Endothelial cell of hepatic sinusoid (primary cell): ENCODE data around the gene SGPP2.

Experiments
- in situ Hi-C: cut with HindIII; loops from 2 replicates; pipeline ENCODE4 v1.10.0; 2017; ENCODE audit warnings: low sequenced_read_pairs

SGPP2 gene

DNA sequence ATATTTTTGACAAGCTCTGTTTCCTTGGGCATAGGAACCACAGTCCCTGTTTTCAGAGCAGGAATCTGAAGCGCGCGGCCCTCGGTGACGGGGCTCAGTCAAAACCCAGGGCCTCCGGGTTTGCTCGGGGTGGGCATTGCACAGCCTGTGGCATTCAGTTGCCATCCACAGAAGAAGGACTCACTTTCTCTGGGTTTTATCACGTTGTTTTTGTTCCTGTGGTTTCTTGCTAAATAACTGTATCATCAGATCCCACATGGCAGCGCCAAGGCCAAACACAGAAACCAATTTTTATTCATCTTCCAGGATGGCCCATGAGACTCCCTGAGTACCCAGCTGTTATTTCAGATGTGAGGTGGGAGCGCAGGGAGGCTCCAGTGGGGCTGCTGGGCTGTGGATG lies 35.6 kb downstream of the SGPP2 start:
- in situ Hi-C loops: no loop called here

DNA sequence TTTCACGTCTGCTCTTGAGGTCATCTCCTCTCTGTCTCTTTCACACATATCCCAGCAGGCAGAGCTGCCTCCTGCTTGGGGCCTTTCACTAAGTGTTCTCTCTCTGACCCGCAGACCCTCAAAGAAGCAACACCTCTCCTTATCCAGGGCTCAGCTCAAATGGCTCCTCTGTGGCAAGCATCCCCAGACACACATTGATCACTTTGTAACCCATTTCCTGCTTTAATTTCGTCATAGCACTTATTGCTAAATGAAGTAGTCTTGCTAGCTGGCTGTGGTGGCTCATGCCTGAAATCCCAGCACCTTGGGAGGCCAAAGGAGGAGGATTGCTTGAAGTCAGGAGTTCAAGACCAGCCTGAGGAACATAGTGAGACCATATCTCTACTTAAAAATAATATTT lies 41.4 kb downstream of the SGPP2 start:
- in situ Hi-C loops: no loop called here

DNA sequence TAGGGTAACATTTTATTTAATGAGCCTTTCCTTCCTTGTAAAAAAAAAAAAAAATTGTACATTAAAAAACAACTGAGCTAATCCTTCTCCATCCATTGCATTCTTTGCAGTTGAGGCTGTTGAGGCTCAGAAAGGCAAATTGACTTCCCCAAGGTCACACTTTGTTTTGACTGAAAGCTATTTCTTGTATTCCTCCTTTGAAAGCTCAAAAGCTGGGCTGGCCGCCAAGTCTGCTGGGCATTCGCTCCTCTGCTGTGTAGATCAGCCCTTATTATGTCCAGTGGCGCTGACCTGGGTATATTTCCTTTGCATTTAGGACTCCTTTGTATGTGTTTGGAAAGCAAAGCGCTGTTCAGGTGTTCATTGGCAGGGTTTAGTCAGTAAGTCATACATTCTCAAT lies 44.0 kb downstream of the SGPP2 start:
- in situ Hi-C loops: no loop called here

DNA sequence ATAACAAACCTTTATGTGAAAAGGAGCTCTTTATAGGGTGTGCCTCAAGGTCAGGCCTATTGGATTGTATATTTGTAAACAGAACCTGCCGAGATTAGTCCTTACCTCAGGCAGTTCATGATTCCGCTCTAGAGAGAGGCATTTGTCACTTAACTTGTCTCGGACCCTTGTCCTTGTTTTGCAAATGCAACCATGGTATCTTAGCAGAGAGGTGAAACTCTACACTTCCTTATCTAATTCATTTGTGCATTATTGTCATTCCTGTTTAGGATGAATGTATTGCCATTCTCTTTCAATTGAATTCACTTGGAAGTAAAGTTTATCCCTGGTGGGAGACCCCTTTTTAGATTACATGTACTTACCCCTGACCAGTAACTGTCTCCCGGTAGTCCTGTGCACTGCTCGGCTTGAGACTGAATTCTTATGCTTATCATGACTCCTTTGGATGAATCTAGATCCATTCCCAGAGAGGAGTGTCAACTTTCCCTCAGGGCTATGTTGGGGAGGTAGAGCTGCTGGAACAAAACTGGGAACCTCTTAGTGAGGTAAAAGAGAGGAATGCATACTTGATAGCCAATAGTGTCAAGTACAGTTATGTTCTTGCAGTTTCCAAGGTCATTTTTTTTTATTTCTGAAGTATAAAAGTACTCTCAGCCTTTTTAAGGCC lies 46.6 kb downstream of the SGPP2 start:
- in situ Hi-C loops: no loop called here

- in situ Hi-C loops: no loop called here
These were observed 53.7 kb downstream of the SGPP2 start for GRCh38 chr2:222477962-222478608.

GRCh38 chr2:222479859-222480258 lies 55.5 kb downstream of the SGPP2 start:
- in situ Hi-C loops: no loop called here

GRCh38 chr2:222480497-222480896 lies 56.2 kb downstream of the SGPP2 start:
- in situ Hi-C loops: no loop called here

DNA sequence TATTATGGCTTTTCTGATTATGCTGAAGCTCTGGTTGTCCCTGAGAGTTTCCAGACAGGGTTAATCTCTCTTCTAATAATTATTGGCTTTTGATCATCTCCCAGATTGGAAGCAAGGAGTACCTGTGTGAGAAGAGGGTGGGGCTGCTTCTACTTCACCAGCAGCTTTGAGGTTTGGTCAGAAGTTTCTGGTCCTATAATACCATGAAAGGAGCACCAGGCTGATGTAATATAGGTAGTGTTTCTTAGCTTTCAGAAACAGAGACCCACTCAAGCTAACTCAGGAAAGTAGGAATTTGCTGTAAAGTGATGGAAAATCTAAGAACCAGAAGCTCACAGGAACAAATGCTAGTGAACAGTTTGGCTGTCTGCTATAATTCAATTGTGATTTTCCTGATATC lies 57.6 kb downstream of the SGPP2 start:
- in situ Hi-C loops: no loop called here

DNA sequence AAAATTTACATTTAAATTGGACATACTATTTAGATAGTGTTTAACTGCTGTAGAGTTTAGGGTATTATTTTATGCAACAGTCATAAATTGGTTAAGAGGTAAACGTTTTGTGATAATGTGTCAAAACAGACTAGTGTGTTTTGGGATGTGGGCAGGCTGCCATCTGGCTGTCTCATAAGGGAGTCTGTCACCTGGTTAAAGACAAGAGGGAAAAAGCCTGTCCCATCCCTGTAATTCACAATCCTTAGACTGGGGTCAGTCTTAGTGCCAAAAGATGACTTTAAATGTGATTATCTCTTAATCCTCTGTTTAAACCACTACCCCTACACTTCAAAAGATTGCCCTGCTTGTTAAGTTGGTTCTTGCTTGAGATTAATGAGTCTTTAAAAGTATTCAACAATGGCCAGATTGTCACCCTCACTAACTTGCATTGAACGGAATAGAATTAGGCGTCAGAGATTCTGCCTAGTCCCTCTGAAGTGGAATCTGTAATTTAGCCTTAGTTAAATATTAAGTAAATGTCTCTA lies 59.2 kb downstream of the SGPP2 start:
- in situ Hi-C loops: no loop called here

DNA sequence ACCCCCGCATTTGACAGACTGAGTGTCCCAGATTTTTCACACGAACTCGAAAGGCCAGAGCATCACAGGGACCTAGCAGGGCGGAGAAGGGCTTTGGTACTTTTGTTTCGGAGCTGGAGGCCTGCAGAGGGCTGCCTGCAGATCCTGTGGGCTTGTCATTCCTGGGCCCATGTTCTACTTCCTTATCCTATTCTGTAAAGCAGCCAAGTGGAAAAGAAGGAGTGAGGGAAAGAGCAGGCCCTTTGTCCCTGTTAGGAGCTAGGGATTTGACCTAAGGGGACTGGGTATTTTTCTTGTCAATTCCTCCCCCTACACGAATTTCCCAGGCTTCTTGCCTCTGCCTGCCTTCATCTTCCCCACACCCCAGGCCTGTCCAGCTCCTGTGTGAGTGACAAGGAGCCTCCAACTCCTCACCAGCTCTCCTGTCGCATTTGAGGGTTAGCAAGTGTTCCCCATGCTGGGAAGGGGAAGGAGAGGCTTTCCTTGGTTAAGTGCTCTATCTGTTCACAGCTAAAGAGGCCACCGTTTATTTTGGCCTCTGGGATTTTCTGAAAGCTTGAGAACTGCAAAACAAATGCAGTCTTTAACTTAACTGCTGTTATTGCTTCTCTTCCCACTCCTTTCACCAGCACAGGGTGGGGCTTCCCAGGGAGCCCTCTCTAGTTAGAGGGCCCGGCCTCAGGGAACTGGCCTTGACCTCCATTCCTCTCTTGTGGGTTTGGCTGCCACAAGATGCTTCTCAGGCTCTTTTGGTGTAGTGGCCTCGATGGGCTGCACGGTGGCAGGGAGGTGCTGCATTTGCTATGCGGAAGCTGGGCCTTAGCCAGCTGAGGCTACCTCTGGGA lies 61.2 kb downstream of the SGPP2 start:
- in situ Hi-C loops: no loop called here

- in situ Hi-C loops: no loop called here
These were observed 65.8 kb downstream of the SGPP2 start for GRCh38 chr2:222490131-222490530.

DNA sequence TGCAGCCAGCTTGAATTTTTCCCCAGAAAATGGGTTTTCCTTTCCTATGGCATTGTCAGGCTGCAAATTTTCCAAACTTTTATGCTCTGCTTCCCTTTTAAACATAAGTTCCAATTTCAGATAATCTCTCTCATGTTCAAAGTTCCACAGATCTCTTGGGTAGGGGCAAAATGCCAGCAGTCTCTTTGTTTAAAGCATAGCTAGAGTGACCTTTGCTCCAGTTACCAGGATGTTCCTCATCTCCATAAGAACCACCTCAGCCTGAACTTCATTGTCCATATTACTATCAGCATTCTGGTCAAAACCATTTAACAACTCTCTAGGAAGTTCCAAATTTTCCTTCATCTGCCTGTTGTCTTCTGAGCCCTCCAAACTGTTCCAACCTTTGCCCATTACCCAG lies 68.3 kb downstream of the SGPP2 start:
- in situ Hi-C loops: no loop called here

DNA sequence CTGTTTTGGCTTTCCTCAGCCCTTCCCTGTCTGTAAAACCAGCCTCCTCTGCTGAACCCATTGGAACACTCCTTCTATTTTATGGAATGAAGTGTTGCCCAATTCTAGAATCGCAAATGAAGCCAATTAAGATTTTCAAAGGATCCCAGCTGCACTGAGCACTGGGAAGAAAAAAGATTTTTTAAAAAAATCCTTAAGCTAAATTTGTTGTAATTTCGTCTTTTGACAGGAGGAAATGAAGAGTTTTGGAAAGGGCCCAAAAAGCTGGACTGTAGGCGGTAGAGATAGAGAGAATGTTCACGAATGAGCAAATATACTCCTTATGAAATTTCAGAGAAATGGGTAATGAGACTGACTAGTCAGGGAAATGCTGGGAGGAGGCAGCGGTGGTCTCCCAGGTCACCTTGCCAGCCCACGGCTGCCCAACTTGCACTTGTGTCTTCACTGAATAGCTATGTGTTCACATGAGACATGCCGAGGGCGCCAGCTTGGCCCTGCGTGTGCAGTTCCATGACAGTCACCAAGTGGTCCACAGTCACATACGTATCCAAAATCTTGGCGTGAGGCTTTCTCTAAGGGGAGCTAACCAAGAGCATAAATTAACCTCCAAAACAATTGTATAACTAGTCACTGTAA lies 69.9 kb downstream of the SGPP2 start:
- in situ Hi-C loops: no loop called here

DNA sequence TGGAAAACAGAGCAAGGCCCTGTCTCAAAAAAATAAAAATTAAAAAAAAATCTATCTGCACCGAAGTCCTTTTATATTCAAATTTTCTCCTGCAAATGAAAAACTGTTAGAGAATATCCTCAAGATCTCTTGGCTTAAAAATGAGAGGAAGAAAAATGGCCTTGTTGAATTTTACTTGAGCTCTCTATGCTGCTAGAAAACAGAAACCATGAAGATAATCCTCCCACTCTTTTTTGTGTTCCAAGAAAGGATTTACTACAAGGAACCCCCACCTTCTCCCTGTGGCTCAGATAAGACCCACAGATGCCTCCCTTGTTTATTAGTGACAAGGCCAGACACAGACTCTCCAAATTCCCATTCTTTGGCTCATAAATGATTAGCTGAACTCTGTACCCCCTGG lies 71.0 kb downstream of the SGPP2 start:
- in situ Hi-C loops: no loop called here

GRCh38 chr2:222499226-222499625 lies 74.9 kb downstream of the SGPP2 start:
- in situ Hi-C loops: no loop called here

- in situ Hi-C loops: no loop called here
These were observed 79.8 kb downstream of the SGPP2 start for GRCh38 chr2:222504191-222504590.

DNA sequence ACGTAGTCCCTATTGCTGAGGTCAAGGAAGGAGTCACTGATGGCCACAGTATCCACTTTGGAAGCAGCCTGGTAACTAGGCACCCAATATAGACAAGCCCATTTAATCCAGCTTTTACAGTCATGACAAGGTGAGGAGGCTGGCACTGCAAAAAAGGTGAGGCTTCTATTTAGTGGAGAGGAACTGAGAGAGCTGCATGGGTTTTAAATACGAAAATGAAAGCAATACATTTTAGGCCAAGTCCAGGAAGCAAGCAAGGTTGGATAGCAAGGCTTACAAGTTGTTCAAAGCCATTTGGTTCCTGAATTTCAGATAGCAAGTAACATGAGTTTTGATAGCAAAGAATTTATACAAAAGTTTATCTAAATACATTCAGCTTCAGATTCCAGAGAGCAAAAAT lies 80.4 kb downstream of the SGPP2 start:
- in situ Hi-C loops: no loop called here

DNA sequence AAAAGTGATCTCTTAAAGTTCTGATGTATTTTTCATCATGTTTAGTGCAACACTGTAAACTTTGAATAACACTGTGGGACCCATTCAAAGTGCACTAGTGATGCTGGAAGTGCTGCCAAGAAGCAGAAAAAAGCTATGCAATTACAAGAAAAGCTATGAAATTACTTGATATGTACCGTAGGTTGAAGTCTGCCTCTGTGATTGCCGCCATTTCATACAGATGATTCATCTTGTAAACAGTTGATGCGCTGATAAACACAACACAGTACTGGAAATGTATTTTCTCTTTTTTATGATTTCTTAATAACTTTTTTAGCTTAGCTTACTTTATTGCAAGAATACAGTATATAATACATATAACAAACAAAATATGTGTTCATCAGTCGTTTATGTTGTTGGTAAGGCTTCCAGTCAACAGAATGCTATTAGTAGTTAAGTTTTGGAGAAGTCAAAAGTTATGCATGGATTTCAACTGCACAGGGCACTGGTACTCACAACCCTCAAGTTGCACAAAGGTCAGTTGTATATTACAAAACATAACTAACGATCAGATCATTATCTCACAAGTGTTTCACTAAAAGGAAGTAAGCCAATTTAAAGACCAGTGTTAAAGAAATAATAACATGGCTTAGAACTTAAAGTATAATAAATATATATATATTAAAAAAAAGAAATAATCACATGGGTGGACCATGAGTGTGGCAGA lies 82.0 kb downstream of the SGPP2 start:
- in situ Hi-C loops: no loop called here

DNA sequence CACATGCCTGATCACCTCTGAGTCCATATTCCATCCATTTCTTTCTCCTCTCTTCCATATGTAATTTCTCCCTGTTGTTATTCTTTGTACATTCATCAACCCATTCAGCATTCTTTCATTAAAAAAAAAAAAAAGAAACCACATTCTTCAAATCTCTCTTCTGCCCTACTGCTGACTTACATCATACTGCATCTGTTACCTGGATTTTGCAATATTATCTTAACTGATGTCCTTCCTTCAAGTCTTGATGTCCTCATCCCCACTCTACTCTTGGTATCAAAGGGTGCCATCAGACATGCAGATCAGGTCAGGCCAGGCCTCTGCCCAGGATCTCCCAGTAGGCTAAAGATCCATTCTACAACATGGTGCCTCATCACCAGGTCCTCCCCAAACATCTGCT lies 90.6 kb downstream of the SGPP2 start:
- in situ Hi-C loops: no loop called here

GRCh38 chr2:222518570-222519381 lies 94.4 kb downstream of the SGPP2 start:
- in situ Hi-C loops: no loop called here
